ENCODE data around the gene ZDHHC14. TPM values are rescaled to one million over a fixed set of nuclear protein-coding genes. Genes with fewer than 3 reads are reported as not detected.

The ZDHHC14 gene
- total RNA-seq, 4 donors from 2014 or later = 9.1 to 20.6 (median 12.5) TPM

DNA sequence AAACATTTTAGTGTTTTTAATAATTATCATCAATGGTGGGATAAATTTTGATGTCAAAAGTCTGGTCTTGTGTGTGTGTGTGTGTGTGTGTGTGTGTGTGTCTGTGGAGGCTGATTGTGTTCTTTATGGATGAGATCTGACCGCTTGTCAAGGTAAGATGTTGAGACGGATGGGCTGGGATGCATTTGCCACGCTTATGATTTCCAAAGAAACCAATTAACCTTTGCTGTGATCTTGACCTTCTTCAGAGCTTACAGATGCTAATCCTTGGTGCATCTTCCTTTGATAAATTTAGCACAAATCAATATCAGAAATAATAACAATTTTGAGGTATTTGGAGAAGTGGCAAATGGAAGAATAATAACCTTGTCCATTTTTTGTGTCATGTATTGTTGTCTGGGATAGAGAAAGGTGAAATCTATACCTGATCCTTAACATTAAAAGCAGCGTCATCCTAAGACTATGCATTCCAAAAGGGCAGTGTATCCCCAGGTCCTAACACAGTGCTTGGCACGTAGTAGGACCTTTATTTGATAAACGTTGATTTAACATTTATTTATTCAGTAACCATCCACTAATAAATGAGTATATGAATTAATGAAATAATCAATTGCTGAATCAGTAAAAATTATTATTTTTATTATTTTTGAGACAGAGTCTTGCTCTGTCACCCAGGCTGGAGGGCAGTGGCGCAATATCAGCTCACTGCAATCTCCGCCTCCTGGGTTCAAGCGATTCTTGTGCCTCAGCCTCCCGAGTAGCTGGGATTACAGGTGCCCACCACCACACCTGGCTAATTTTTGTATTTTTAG, 70.1 kb downstream of the ZDHHC14 start:
- DNase-seq = no peak
- no peak overlapping the region for H3K27ac ChIP-seq
- no peaks in the 10 kb centered on the region for H3K27me3 ChIP-seq
- TF ChIP-seq POLR2A (IDR thresholded peaks at IDR 0.05) = no peak
- TF ChIP-seq, protein P1, sequence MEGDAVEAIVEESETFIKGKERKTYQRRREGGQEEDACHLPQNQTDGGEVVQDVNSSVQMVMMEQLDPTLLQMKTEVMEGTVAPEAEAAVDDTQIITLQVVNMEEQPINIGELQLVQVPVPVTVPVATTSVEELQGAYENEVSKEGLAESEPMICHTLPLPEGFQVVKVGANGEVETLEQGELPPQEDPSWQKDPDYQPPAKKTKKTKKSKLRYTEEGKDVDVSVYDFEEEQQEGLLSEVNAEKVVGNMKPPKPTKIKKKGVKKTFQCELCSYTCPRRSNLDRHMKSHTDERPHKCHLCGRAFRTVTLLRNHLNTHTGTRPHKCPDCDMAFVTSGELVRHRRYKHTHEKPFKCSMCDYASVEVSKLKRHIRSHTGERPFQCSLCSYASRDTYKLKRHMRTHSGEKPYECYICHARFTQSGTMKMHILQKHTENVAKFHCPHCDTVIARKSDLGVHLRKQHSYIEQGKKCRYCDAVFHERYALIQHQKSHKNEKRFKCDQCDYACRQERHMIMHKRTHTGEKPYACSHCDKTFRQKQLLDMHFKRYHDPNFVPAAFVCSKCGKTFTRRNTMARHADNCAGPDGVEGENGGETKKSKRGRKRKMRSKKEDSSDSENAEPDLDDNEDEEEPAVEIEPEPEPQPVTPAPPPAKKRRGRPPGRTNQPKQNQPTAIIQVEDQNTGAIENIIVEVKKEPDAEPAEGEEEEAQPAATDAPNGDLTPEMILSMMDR (IDR thresholded peaks at IDR 0.05) = no peak
- H3K4me1 ChIP-seq = no peaks in the 10 kb centered on the region
- H3K4me3 ChIP-seq = no peak overlapping the region
- no peaks in the 10 kb centered on the region for H3K9me3 ChIP-seq
- H3K36me3 ChIP-seq = no peaks in the 10 kb centered on the region

DNA sequence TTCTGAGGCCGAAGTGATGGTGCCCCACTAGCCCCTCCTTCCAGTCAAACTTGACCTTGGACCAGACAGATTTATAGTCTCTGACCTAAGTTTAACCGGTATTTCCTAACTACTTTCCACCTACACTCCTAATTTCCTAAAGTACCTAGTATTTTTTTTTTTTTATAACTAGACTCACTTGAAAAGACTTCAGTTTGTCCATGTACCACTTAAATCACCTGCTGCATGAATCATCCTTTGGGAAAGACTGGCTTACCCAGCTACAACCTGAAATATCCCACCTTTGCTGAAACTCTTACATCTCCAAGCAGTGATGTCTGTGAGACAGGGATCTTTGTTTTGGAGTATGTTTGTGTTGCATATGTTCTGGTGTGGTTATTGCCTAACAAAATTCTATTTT, 71.1 kb downstream of the ZDHHC14 start:
- TF ChIP-seq POLR2A (IDR thresholded peaks at IDR 0.05) = no peak
- TF ChIP-seq, protein P1 (IDR thresholded peaks at IDR 0.05) = no peak
- H3K36me3 ChIP-seq = no peaks in the 10 kb centered on the region
- no peak for DNase-seq
- H3K4me3 ChIP-seq = no peak overlapping the region
- H3K4me1 ChIP-seq = no peaks in the 10 kb centered on the region
- no peaks in the 10 kb centered on the region for H3K9me3 ChIP-seq
- no peaks in the 10 kb centered on the region for H3K27me3 ChIP-seq
- no peak overlapping the region for H3K27ac ChIP-seq

DNA sequence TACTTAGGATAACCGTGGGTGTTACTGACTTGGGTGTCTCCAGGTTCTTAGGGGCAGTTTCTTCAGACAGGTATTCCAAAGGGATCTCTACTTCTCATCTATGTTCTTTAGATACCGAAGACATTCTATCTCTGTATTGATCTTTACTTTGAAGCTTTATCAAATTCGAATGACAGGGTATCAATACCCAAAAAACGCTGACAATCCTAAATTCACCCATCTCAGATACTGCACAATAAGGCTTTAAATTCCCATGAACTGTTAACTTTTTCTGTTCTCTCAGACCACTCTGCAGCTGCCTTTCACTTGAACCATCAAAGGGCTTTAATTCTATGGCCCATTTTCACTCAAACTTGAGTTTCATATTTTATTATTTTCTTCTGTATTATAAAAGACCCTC, 72.1 kb downstream of the ZDHHC14 start:
- no peaks in the 10 kb centered on the region for H3K27me3 ChIP-seq
- H3K9me3 ChIP-seq = no peaks in the 10 kb centered on the region
- no peaks in the 10 kb centered on the region for H3K4me1 ChIP-seq
- TF ChIP-seq POLR2A (IDR thresholded peaks at IDR 0.05) = no peak
- TF ChIP-seq, protein P1 (IDR thresholded peaks at IDR 0.05) = no peak
- H3K4me3 ChIP-seq = no peak overlapping the region
- DNase-seq = no peak
- H3K36me3 ChIP-seq = no peaks in the 10 kb centered on the region
- H3K27ac ChIP-seq = no peak overlapping the region

DNA sequence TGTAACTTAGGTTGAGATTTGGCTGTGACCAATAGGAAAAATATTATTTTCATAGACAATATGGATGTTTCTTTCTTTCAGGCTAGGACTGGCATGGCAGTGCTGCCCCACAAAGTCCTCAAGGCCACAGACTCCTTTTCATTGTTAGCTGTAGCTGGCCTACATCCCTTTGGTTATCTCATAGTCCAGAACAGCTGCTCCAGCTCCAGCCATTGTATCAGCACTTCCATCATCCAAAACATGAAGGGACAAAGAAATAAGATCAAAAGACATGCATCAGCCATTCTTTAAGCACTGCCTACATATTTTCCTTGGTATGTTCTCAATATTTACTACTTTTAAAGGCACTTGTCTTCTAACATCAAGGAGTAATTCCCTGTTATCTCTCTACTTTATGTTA, 73.0 kb downstream of the ZDHHC14 start:
- Histone ChIP-seq H3K36me3 (no peaks in the 10 kb centered on the region), H3K4me3 (no peak overlapping the region)

DNA sequence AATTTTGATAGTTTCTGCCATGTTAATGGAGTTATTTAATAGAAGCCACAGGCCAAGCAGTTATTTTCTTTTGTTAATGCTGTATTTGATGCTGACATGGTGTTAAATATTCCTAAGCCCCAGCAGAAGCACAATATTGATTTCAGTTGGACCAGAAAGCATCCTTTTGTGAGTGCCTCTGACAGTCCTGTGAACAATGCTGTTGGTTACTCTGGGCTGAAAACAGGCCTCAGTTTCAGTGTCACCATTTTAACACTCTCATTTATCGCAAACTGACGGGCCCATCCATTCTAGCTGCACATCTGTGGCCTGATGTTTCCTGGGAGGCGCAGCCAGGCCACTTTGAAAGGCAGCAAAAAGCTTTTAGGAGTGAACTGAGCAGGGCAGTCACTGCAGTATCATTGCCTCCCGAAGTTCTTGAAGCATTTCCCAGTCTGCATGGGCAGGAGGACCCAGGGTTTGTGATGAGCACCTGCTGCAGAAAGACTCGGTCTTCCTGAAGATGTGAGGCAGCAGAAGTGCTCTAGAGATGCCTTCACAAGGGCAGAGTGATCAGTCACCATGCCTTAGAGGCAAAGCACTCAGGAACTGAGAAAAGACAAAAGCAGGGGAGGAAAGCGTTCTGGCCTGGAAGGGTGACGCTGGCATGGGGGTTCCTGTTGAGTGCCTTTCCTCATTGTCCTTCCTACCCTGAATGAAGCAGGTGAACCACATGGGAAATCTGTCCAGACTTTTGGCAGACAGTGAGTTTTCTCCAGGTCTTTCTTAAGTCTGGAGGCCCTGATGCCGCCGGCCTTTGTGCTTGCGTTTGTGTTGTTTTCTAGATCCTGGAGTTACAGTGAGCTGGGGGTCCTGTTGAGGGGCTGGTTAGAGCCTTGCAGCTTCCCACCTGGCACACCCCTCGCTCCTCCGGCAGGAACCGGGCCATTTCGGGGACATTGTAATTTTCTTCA, 74.0 kb downstream of the ZDHHC14 start:
- no peak for TF ChIP-seq POLR2A (IDR thresholded peaks at IDR 0.05)
- TF ChIP-seq, protein P1 (IDR thresholded peaks at IDR 0.05) = no peak

More for the DNA sequence above, 73.0 kb downstream of the ZDHHC14 start:
- no peak overlapping the region for H3K27ac ChIP-seq
- no peaks in the 10 kb centered on the region for H3K9me3 ChIP-seq
- DNase-seq = no peak
- no peaks in the 10 kb centered on the region for H3K4me1 ChIP-seq
- H3K27me3 ChIP-seq = no peaks in the 10 kb centered on the region
- TF ChIP-seq POLR2A (IDR thresholded peaks at IDR 0.05) = no peak
- TF ChIP-seq, protein P1 (IDR thresholded peaks at IDR 0.05) = no peak

More for the DNA sequence above, 74.0 kb downstream of the ZDHHC14 start:
- Histone ChIP-seq H3K9me3 (no peaks in the 10 kb centered on the region), H3K4me3 (no peak overlapping the region), H3K36me3 (no peaks in the 10 kb centered on the region), H3K4me1 (no peaks in the 10 kb centered on the region), H3K27ac (no peak overlapping the region), H3K27me3 (no peaks in the 10 kb centered on the region)
- no peak for DNase-seq

Data from Peyer's patch (tissue), 4 donors.